B cell (primary cell): Measurements from ENCODE around the gene TNIK. TPM values are rescaled to one million over a fixed set of nuclear protein-coding genes. Genes with fewer than 3 reads are reported as not detected.

Experiments
- ATAC-seq: fragments of 200-7000 bp; cut with Tn5 transposase; one replicate; pipeline ENCODE4 v1.10.0; 2021; ENCODE audit warnings: low read depth, mild to moderate bottlenecking, moderate number of reproducible peaks, moderate library complexity
- CTCF ChIA-PET: fragments of 350-600 bp; sonication (Branson Sonifier 250); formaldehyde crosslinking; loops from one replicate; lab custom pipeline; 2021; ENCODE audit warnings: antibody characterized with exemption, inconsistent platforms; lab: Charles Lee
- POLR2A ChIA-PET: fragments of 350-600 bp; sonication (Branson Sonifier 250); formaldehyde crosslinking; loops from one replicate; lab custom pipeline; 2021; ENCODE audit warnings: antibody characterized with exemption; lab: Charles Lee
- DNase-seq: peaks from one replicate; pipeline ENCODE4 v3.0.0; 2013
- H2AFZ ChIP-seq: 2 replicates; pipeline ENCODE4 v1.6.1; 2012; ENCODE audit warnings: mild to moderate bottlenecking, low read depth, low read length; ENCODE audit not compliant: insufficient read depth, poor library complexity, severe bottlenecking
- H3K27ac ChIP-seq, 2 donors: 1 replicate in 1 of 2; 2 replicates in 1 of 2; pipeline ENCODE4 v1.5.1; 2012 to 2013; ENCODE audit warnings: low read length in 2 of 2, mild to moderate bottlenecking in 2 of 2, moderate library complexity in 1 of 2
- H3K27me3 ChIP-seq, 4 experiments: fragments of 200-600 bp in 1 of 4; sonication (generic) in 1 of 4; replicated peaks in 1 of 4; 1 replicate in 2 of 4; 2 replicates in 2 of 4; pipeline versions ENCODE4 v1.6.1 to v1.7.0; 2013 to 2016; ENCODE audit warnings: low read length in 3 of 4, mild to moderate bottlenecking in 2 of 4, mixed read lengths in 1 of 4, moderate library complexity in 1 of 4; ENCODE audit not compliant: insufficient read depth in 4 of 4, control insufficient read depth in 3 of 4; ENCODE audit errors: control extremely low read depth in 1 of 4
- H3K36me3 ChIP-seq, 2 experiments: replicated peaks in 1 of 2; 1 replicate in 1 of 2; 2 replicates in 1 of 2; pipeline versions ENCODE4 v1.6.1 to v1.7.1; 2013; ENCODE audit warnings: low read length in 1 of 2; ENCODE audit not compliant: insufficient read depth in 2 of 2, control insufficient read depth in 1 of 2; ENCODE audit errors: control extremely low read depth in 1 of 2, extremely low read depth in 1 of 2
- H3K4me1 ChIP-seq, 2 donors: fragments of 200-600 bp in 1 of 2; sonication (generic) in 1 of 2; 1 replicate in 1 of 2; 2 replicates in 1 of 2; pipeline versions ENCODE4 v1.5.1 to v1.6.1; 2013 to 2017; ENCODE audit warnings: low read length in 2 of 2; ENCODE audit not compliant: control insufficient read depth in 2 of 2, insufficient read depth in 2 of 2
- H3K4me2 ChIP-seq: replicated peaks from 2 replicates; pipeline ENCODE3; 2012; ENCODE audit warnings: mild to moderate bottlenecking, low read depth, low read length; ENCODE audit not compliant: poor library complexity, severe bottlenecking
- H3K4me3 ChIP-seq, 5 experiments: fragments of 200-600 bp in 1 of 5; sonication (generic) in 1 of 5; 1 replicate in 3 of 5; 2 replicates in 2 of 5; pipeline versions ENCODE4 v1.5.1 to v1.7.0; 2011 to 2016; ENCODE audit warnings: low read length in 4 of 5, mild to moderate bottlenecking in 4 of 5, low read depth in 2 of 5, control low read depth in 1 of 5, moderate library complexity in 1 of 5; ENCODE audit not compliant: insufficient read depth in 1 of 5; ENCODE audit errors: control extremely low read depth in 1 of 5, extremely low read depth in 1 of 5
- H3K79me2 ChIP-seq: fragments of 200-600 bp; sonication (generic); one replicate; pipeline ENCODE4 v1.6.0; 2016; ENCODE audit warnings: low read length; ENCODE audit not compliant: control insufficient read depth, insufficient read depth
- H3K9ac ChIP-seq: fragments of 200-600 bp; sonication (generic); 2 replicates; pipeline ENCODE4 v1.6.1; 2017; ENCODE audit warnings: mild to moderate bottlenecking, low read length, moderate library complexity
- H3K9me3 ChIP-seq, 3 donors: one replicate each; pipeline versions ENCODE4 v1.6.1 to v1.7.1; 2013; ENCODE audit warnings: low read length in 2 of 3; ENCODE audit not compliant: control insufficient read depth in 2 of 3, insufficient read depth in 1 of 3; ENCODE audit errors: control extremely low read depth in 1 of 3
- H4K20me1 ChIP-seq: 2 replicates; pipeline ENCODE4 v1.6.0; 2012; ENCODE audit warnings: mild to moderate bottlenecking, low read length; ENCODE audit not compliant: insufficient read depth, control insufficient read depth, poor library complexity, severe bottlenecking
- H3K27ac Mint-ChIP-seq: one replicate; pipeline ENCODE4 v1.8.0; 2021; ENCODE audit warnings: mixed read lengths
- H3K27me3 Mint-ChIP-seq: one replicate; pipeline ENCODE4 v1.8.0; 2021; ENCODE audit warnings: mixed read lengths
- H3K4me1 Mint-ChIP-seq: one replicate; pipeline ENCODE4 v1.8.0; 2021; ENCODE audit warnings: mixed read lengths
- H3K4me3 Mint-ChIP-seq: one replicate; pipeline ENCODE4 v1.8.0; 2021; ENCODE audit warnings: mixed read lengths
- H3K9me3 Mint-ChIP-seq: one replicate; pipeline ENCODE4 v1.8.0; 2022; ENCODE audit warnings: mixed read lengths; ENCODE audit not compliant: insufficient read depth
- EZH2 ChIP-seq: IDR thresholded peaks from 2 replicates; pipeline ENCODE4 v1.6.1; 2012; ENCODE audit warnings: borderline replicate concordance, low read depth, mild to moderate bottlenecking, moderate library complexity, low read length; ENCODE audit not compliant: insufficient read depth, poor library complexity, severe bottlenecking
- WGBS: methylation state at CpG from one replicate; pipeline ENCODE4 v1.1.5; 2013; ENCODE audit warnings: missing lambda C conversion rate; ENCODE audit not compliant: insufficient coverage; 5-methylcytosine and 5-hydroxymethylcytosine counted together
- intact Hi-C: fragments of 100-400 bp; cut with micrococcal nuclease; formaldehyde crosslinking; loops from one replicate; pipeline ENCODE4 v1.10.0; 2022
- polyA plus RNA-seq: library from polyadenylated mRNA; depleted of rRNA; stranded (reverse); fragments of >200 nt; gene quantifications from 2 replicates; pipeline ENCODE4 v1.2.3, GENCODE V29; 2012
- total RNA-seq, 2 donors: library from RNA; stranded (reverse); fragments of 120-200 nt in 1 of 2; gene quantifications; 1 replicate in 1 of 2; 2 replicates in 1 of 2; pipeline versions ENCODE4 v1.2.3 to v1.2.4, GENCODE V29; 2013 to 2022
- TF ChIP-seq, protein P1 (sequence below): fragments of 200-600 bp; IDR thresholded peaks from one replicate; pipeline ENCODE4 v1.8.0; 2022; ENCODE audit warnings: antibody characterized with exemption, mild to moderate bottlenecking

Gene TNIK
- total and polyA plus RNA-seq, 2 donors (not counting 1 experiment from before 2014, with no cell fraction given), result 0.66 to 7.7 TPM

DNA sequence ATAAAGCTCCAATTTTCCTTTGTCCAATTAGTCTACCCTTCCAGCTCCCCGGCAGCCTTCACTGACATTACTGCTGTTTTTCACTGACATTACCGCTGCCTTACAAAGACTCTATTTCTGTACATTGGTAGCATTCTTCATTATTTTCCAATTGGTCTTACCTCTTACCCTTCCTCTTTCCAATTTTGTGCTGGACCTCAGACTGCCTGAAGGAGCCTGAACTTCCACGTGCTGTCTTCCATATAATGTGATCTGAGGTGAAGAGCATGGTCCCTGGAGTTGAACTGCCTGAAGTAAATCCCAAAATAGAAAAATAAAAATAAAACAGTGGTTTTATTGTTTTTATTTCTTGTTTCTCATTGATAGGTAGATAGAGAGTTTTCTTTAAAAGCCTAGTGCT lies 9.2 kb upstream of the TNIK start:
- Histone ChIP-seq H3K4me1 (no peaks in the 10 kb centered on the region), H3K9me3 (no peaks in the 10 kb centered on the region), H3K4me3 (no peak overlapping the region), H4K20me1 (no peaks in the 10 kb centered on the region), H3K9ac (no peak overlapping the region), H3K36me3 (no peaks in the 10 kb centered on the region), H2AFZ (no peak overlapping the region), H3K4me2 (no peak overlapping the region), H3K27me3 (peaks cover 0 to 9% (median 1%) of the 10 kb centered on the region in 4 experiments), H3K79me2 (no peaks in the 10 kb centered on the region), H3K27ac (no peak overlapping the region)
- CTCF ChIA-PET, result no interaction called here
- no peaks in the 10 kb centered on the region for H3K4me1 Mint-ChIP-seq
- POLR2A ChIA-PET, result interaction anchor here (0.6 kb wide), 1 partner anchor 44 kb away, joined by 3 read pairs; no protein-coding TSS in a partner anchor
- TF ChIP-seq, protein P1, sequence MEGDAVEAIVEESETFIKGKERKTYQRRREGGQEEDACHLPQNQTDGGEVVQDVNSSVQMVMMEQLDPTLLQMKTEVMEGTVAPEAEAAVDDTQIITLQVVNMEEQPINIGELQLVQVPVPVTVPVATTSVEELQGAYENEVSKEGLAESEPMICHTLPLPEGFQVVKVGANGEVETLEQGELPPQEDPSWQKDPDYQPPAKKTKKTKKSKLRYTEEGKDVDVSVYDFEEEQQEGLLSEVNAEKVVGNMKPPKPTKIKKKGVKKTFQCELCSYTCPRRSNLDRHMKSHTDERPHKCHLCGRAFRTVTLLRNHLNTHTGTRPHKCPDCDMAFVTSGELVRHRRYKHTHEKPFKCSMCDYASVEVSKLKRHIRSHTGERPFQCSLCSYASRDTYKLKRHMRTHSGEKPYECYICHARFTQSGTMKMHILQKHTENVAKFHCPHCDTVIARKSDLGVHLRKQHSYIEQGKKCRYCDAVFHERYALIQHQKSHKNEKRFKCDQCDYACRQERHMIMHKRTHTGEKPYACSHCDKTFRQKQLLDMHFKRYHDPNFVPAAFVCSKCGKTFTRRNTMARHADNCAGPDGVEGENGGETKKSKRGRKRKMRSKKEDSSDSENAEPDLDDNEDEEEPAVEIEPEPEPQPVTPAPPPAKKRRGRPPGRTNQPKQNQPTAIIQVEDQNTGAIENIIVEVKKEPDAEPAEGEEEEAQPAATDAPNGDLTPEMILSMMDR, result no peak
- no peak for TF ChIP-seq EZH2
- intact Hi-C loops, result no loop called here
- H3K27me3 Mint-ChIP-seq, result peaks cover 19% of the 10 kb centered on the region
- H3K27ac Mint-ChIP-seq, result no peak overlapping the region
- ATAC-seq (no peak), DNase-seq (no peak)
- H3K4me3 Mint-ChIP-seq, result no peak overlapping the region
- no peaks in the 10 kb centered on the region for H3K9me3 Mint-ChIP-seq
- WGBS, result 100% methylated on average over 2 of the region's 3 CpGs

DNA sequence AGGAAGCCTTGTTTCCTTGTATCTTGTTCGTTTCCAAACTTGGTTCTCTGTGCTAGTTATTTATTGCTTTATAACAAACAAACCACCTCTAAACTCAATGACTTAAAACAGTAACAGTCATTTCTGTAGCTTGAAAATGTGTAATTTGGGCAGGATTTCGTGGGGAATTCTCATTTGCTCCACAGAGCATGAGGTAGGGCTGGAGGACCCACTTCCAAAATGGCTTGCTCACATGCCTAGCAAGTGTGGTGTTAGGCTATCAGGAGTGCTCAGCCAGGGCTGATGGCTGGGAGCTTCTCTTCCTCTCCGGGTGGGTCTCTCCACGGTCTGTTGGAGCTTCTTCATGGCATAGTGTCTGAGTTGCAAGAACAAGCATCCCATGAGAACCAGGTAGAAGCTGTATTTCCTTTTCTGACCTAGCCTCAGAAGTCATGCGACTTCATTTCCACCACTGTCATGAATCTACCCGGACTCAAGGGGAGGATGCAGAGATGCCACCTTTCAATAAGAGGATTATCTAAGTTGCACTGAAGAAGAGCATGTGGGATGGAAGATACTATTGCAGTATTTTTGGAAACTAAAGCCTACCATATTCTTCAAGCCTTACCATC lies 8.2 kb upstream of the TNIK start:
- no peaks in the 10 kb centered on the region for H3K4me1 ChIP-seq
- H3K4me3 ChIP-seq, result no peak overlapping the region
- ATAC-seq, result no peak
- Mint-ChIP-seq H3K27me3 (peaks cover 22% of the 10 kb centered on the region), H3K4me1 (no peaks in the 10 kb centered on the region), H3K9me3 (no peaks in the 10 kb centered on the region), H3K4me3 (no peak overlapping the region), H3K27ac (no peak overlapping the region)
- no peak overlapping the region for H3K27ac ChIP-seq
- H3K4me2 ChIP-seq, result no peak overlapping the region
- H2AFZ ChIP-seq, result no peak overlapping the region
- peaks cover 0 to 11% (median 1%) of the 10 kb centered on the region in 4 experiments for H3K27me3 ChIP-seq
- no peaks in the 10 kb centered on the region for H3K79me2 ChIP-seq
- no peaks in the 10 kb centered on the region for H3K36me3 ChIP-seq
- intact Hi-C loops, result no loop called here
- POLR2A ChIA-PET, result no interaction called here
- CTCF ChIA-PET, result no interaction called here
- no peak overlapping the region for H3K9ac ChIP-seq
- whole genome bisulfite sequencing, result 42% methylated on average over 3 of the region's 6 CpGs
- H4K20me1 ChIP-seq, result no peaks in the 10 kb centered on the region
- H3K9me3 ChIP-seq, result no peaks in the 10 kb centered on the region
- no peak for TF ChIP-seq EZH2
- TF ChIP-seq, protein P1, result no peak
- no peak for DNase-seq
